Peyer's patch (tissue), 4 donors: ENCODE measurements around the gene TUBB8. TPM values are rescaled to one million over a fixed set of nuclear protein-coding genes. Genes with fewer than 3 reads are reported as not detected.
"Not testable (repeated sequence)": the region's sequence is repeated elsewhere in the genome, so short reads cannot be mapped to it uniquely, and the experiment has no call there.

Source experiments
- DNase-seq, 3 donors: peaks; one replicate each; pipeline ENCODE4 v3.0.0-alpha.2; 2017 to 2019
- H3K27ac ChIP-seq, 4 donors: fragments of 200-600 bp; sonication (generic); one replicate each; pipeline ENCODE4 v1.5.1; 2016 to 2019
- H3K27me3 ChIP-seq, 2 donors: fragments of 200-600 bp; sonication (generic); one replicate each; pipeline ENCODE4 v1.5.1; 2019
- H3K36me3 ChIP-seq, 3 donors: fragments of 200-600 bp; sonication (generic); one replicate each; pipeline ENCODE4 v1.5.1; 2016 to 2019
- H3K4me1 ChIP-seq, 4 donors: fragments of 200-600 bp; sonication (generic); one replicate each; pipeline ENCODE4 v1.5.1; 2016 to 2019
- H3K4me3 ChIP-seq, 4 donors: fragments of 200-600 bp; sonication (generic); 1 replicate in 3 of 4; 2 replicates in 1 of 4; pipeline ENCODE4 v1.5.1; 2016 to 2019; ENCODE audit warnings: mild to moderate bottlenecking in 1 of 4
- H3K9me3 ChIP-seq, 4 donors: fragments of 200-600 bp; sonication (generic); one replicate each; pipeline ENCODE4 v1.5.1; 2016 to 2019; ENCODE audit warnings: mild to moderate bottlenecking in 1 of 4
- CTCF ChIP-seq, 6 experiments: fragments of 450-650 bp in 4 of 6; fragments of 200-600 bp in 2 of 6; sonication (generic) in 1 of 6; IDR thresholded peaks; one replicate each; pipeline ENCODE4 v1.5.1; 2017 to 2019; ENCODE audit warnings: antibody characterized with exemption in 6 of 6, mild to moderate bottlenecking in 3 of 6, moderate library complexity in 1 of 6
- POLR2A ChIP-seq, 2 donors: fragments of 450-650 bp; IDR thresholded peaks; one replicate each; pipeline ENCODE4 v1.5.1; 2017; ENCODE audit warnings: antibody characterized with exemption in 2 of 2, mild to moderate bottlenecking in 2 of 2, moderate library complexity in 2 of 2
- total RNA-seq, 4 donors: library from RNA; depleted of rRNA; stranded (reverse); fragments of >200 nt; gene quantifications; one replicate each; pipeline ENCODE4 v1.1.0, GENCODE V29; 2016

TUBB8 gene
- total RNA-seq, 4 donors from 2014 or later, result not detected

- no peak for TF ChIP-seq POLR2A (IDR thresholded peaks at IDR 0.05)
- no peak for TF ChIP-seq CTCF (IDR thresholded peaks at IDR 0.05)
- Histone ChIP-seq H3K36me3 (no peaks in the 10 kb centered on the region), H3K27me3 (no peaks in the 10 kb centered on the region), H3K4me3 (no peak overlapping the region), H3K4me1 (no peaks in the 10 kb centered on the region), H3K27ac (no peak overlapping the region), H3K9me3 (no peaks in the 10 kb centered on the region)
- DNase-seq, result no peak
Observed at GRCh38 chr10:79532-80215, 30.6 kb upstream of the TUBB8 start.

GRCh38 chr10:78556-78955 is 29.5 kb upstream of the TUBB8 start:
- Histone ChIP-seq H3K9me3 (no peaks in the 10 kb centered on the region), H3K36me3 (no peaks in the 10 kb centered on the region), H3K4me1 (no peaks in the 10 kb centered on the region), H3K27me3 (no peaks in the 10 kb centered on the region), H3K4me3 (no peak overlapping the region), H3K27ac (no peak overlapping the region)
- DNase-seq, result no peak
- no peak for TF ChIP-seq POLR2A (IDR thresholded peaks at IDR 0.05)

- H3K27ac ChIP-seq, H3K27me3 ChIP-seq, H3K4me1 ChIP-seq, DNase-seq, H3K36me3 ChIP-seq, H3K9me3 ChIP-seq: not testable (repeated sequence)
- H3K4me3 ChIP-seq, result peak overlapping the region in 3 of 4 donors; percentile 36 to 61 (median 59)
Observed at GRCh38 chr10:74266-74621, 25.1 kb upstream of the TUBB8 start.

- H3K4me1 ChIP-seq, H3K9me3 ChIP-seq, H3K36me3 ChIP-seq, H3K27me3 ChIP-seq, H3K27ac ChIP-seq: not testable (repeated sequence)
- DNase-seq, result peak in 2 of 3 donors; percentile 58 to 62
- H3K4me3 ChIP-seq, result peak overlapping the region in 3 of 4 donors; percentile 36 to 61 (median 59)
- peak in 5 of 6 experiments; percentile 13 to 57 (median 32) for TF ChIP-seq CTCF (IDR thresholded peaks at IDR 0.05)
Observed at GRCh38 chr10:73543-74265, 24.6 kb upstream of the TUBB8 start.

- not testable (repeated sequence) for H3K9me3 ChIP-seq, H3K27ac ChIP-seq, DNase-seq, H3K27me3 ChIP-seq, H3K4me1 ChIP-seq, H3K36me3 ChIP-seq, H3K4me3 ChIP-seq
Observed at GRCh38 chr10:68156-68555, 19.1 kb upstream of the TUBB8 start.

- not testable (repeated sequence) for H3K4me1 ChIP-seq, H3K27me3 ChIP-seq, H3K4me3 ChIP-seq, H3K27ac ChIP-seq, DNase-seq, H3K9me3 ChIP-seq, H3K36me3 ChIP-seq
Observed at GRCh38 chr10:49926-50325, 830 bp upstream of the TUBB8 start.

GRCh38 chr10:47864-48263 is 1.2 kb downstream of the TUBB8 start:
- not testable (repeated sequence) for H3K36me3 ChIP-seq, H3K9me3 ChIP-seq, H3K4me1 ChIP-seq, H3K27ac ChIP-seq, DNase-seq, H3K4me3 ChIP-seq, H3K27me3 ChIP-seq

GRCh38 chr10:13315-13635 is 35.8 kb downstream of the TUBB8 start:
- H3K27me3 ChIP-seq, H3K27ac ChIP-seq, DNase-seq: not testable (repeated sequence)

GRCh38 chr10:12444-13314 is 36.4 kb downstream of the TUBB8 start:
- H3K4me1 ChIP-seq, H3K27me3 ChIP-seq, H3K27ac ChIP-seq, H3K9me3 ChIP-seq, H3K4me3 ChIP-seq, H3K36me3 ChIP-seq, DNase-seq: not testable (repeated sequence)

More at GRCh38 chr10:13315-13635, 35.8 kb downstream of the TUBB8 start:
- not testable (repeated sequence) for H3K36me3 ChIP-seq, H3K9me3 ChIP-seq, H3K4me1 ChIP-seq, H3K4me3 ChIP-seq

- DNase-seq, H3K4me1 ChIP-seq, H3K36me3 ChIP-seq, H3K27me3 ChIP-seq, H3K9me3 ChIP-seq, H3K4me3 ChIP-seq, H3K27ac ChIP-seq: not testable (repeated sequence)
Observed at GRCh38 chr10:11260-11659, 37.8 kb downstream of the TUBB8 start.

- not testable (repeated sequence) for H3K4me3 ChIP-seq, H3K9me3 ChIP-seq, H3K36me3 ChIP-seq, H3K4me1 ChIP-seq, DNase-seq, H3K27me3 ChIP-seq, H3K27ac ChIP-seq
Observed at GRCh38 chr10:10261-10971, 38.7 kb downstream of the TUBB8 start.
